Gastrocnemius medialis (tissue), 4 donors: ENCODE data around the gene CCDC194.

Source experiments
- POLR2A ChIP-seq, 2 donors: fragments of 450-650 bp; IDR thresholded peaks; one replicate each; pipeline ENCODE4 v1.6.1; 2017; ENCODE audit warnings: antibody characterized with exemption in 2 of 2, mild to moderate bottlenecking in 2 of 2, moderate library complexity in 2 of 2
- TF ChIP-seq, protein P1 (sequence below), 5 experiments: fragments of 450-650 bp in 3 of 5; fragments of 200-600 bp in 2 of 5; sonication (generic) in 2 of 5; IDR thresholded peaks in 4 of 5; conservative IDR thresholded peaks in 1 of 5; 1 replicate in 4 of 5; 2 replicates in 1 of 5; pipeline ENCODE4 v1.5.1; 2016 to 2019; ENCODE audit warnings: antibody characterized with exemption in 5 of 5, mild to moderate bottlenecking in 3 of 5, moderate library complexity in 3 of 5

DNA sequence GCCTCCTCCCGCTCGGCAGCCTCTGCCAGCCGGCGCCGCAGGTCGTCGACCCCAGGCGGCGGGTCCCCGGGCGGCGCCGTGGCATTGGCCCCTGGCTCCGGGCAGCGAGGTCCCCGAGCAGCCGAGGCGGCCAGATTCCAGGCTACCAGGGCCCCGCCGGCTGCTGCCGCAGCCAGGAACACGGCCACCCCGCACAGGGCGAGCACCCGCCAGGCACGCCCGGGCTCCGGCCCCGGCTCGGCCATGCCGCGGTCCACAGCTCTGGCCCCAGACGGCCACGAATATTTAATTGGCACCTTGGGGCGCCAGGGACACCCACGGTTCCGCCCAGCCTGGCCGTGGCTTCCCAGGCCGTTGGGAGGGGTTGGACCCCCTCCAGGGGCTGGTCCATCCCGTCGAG lies at the start of gene CCDC194:
- TF ChIP-seq, protein P1, sequence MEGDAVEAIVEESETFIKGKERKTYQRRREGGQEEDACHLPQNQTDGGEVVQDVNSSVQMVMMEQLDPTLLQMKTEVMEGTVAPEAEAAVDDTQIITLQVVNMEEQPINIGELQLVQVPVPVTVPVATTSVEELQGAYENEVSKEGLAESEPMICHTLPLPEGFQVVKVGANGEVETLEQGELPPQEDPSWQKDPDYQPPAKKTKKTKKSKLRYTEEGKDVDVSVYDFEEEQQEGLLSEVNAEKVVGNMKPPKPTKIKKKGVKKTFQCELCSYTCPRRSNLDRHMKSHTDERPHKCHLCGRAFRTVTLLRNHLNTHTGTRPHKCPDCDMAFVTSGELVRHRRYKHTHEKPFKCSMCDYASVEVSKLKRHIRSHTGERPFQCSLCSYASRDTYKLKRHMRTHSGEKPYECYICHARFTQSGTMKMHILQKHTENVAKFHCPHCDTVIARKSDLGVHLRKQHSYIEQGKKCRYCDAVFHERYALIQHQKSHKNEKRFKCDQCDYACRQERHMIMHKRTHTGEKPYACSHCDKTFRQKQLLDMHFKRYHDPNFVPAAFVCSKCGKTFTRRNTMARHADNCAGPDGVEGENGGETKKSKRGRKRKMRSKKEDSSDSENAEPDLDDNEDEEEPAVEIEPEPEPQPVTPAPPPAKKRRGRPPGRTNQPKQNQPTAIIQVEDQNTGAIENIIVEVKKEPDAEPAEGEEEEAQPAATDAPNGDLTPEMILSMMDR (IDR thresholded peaks at IDR 0.05 in 4 of 5, conservative IDR thresholded peaks at IDR 0.05 in 1 of 5) = no peak
- TF ChIP-seq POLR2A (IDR thresholded peaks at IDR 0.05) = no peak
